Measurements from ENCODE around the gene WNT1.
A peak's percentile ranks its signal among the peaks of the same experiment; 100 is the strongest.

Gene WNT1

GRCh38 chr12:49000346-49000745 is 22.2 kb downstream of the WNT1 start:
- no peak for DNase-seq (ENCODE audit: low spot score)

- no peak for DNase-seq (ENCODE audit: low spot score)
Observed at GRCh38 chr12:49008943-49009342, 30.8 kb downstream of the WNT1 start.

- no peak for DNase-seq (ENCODE audit: low spot score)
Observed at GRCh38 chr12:49010092-49010668, 32.1 kb downstream of the WNT1 start.

GRCh38 chr12:49012739-49013138 is 34.6 kb downstream of the WNT1 start:
- no peak for DNase-seq (ENCODE audit: low spot score)

GRCh38 chr12:49013428-49013827 is 35.3 kb downstream of the WNT1 start:
- no peak for DNase-seq (ENCODE audit: low spot score)

GRCh38 chr12:49014547-49014946 is 36.4 kb downstream of the WNT1 start:
- DNase-seq (ENCODE audit: low spot score), result no peak

GRCh38 chr12:49015196-49015595 is 37.1 kb downstream of the WNT1 start:
- DNase-seq (ENCODE audit: low spot score), result no peak

GRCh38 chr12:49017891-49018260 is 39.8 kb downstream of the WNT1 start:
- no peak for DNase-seq (ENCODE audit: low spot score)

GRCh38 chr12:49018261-49019119 is 40.4 kb downstream of the WNT1 start, which contains the start of gene PRKAG1:
Gene PRKAG1, minus strand, starts transcription at chr12:49018776. Its CDS starts 36 bp downstream, at chr12:49018740.
- peak; percentile 98 for DNase-seq (ENCODE audit: low spot score)

- DNase-seq (ENCODE audit: low spot score), result no peak
Observed at GRCh38 chr12:49019120-49019430, 41.0 kb downstream of the WNT1 start.

- peak; percentile 87 for DNase-seq (ENCODE audit: low spot score)
Observed at GRCh38 chr12:49019443-49020324, 41.6 kb downstream of the WNT1 start.

GRCh38 chr12:49020441-49020840 is 42.3 kb downstream of the WNT1 start:
- DNase-seq (ENCODE audit: low spot score), result no peak

- no peak for DNase-seq (ENCODE audit: low spot score)
Observed at GRCh38 chr12:49021292-49021915, 43.3 kb downstream of the WNT1 start.

- no peak for DNase-seq (ENCODE audit: low spot score)
Observed at GRCh38 chr12:49022558-49023178, 44.5 kb downstream of the WNT1 start.

- DNase-seq (ENCODE audit: low spot score), result no peak
Observed at GRCh38 chr12:49023812-49024211, 45.7 kb downstream of the WNT1 start.

GRCh38 chr12:49024543-49024942 is 46.4 kb downstream of the WNT1 start:
- DNase-seq (ENCODE audit: low spot score), result no peak

GRCh38 chr12:49025463-49025862 is 47.3 kb downstream of the WNT1 start:
- no peak for DNase-seq (ENCODE audit: low spot score)

GRCh38 chr12:49026101-49026500 is 48.0 kb downstream of the WNT1 start:
- no peak for DNase-seq (ENCODE audit: low spot score)

- no peak for DNase-seq (ENCODE audit: low spot score)
Observed at GRCh38 chr12:49026678-49027480, 48.8 kb downstream of the WNT1 start.

GRCh38 chr12:49027846-49028555 is 49.9 kb downstream of the WNT1 start:
- DNase-seq (ENCODE audit: low spot score), result no peak

All from NAMALWA (cell line).